Measurements from ENCODE around the gene CCL8.

CCL8 gene

GRCh38 chr17:34368946-34369500 lies 49.8 kb downstream of the CCL8 start:
- DNase-seq = no peak

GRCh38 chr17:34369571-34369970 lies 50.3 kb downstream of the CCL8 start:
- no peak for DNase-seq

- no peak for DNase-seq
Observed at GRCh38 chr17:34370376-34370996, 51.3 kb downstream of the CCL8 start.

GRCh38 chr17:34370997-34371395 lies 51.8 kb downstream of the CCL8 start:
- DNase-seq = no peak

Measured in activated effector memory CD4-positive, alpha-beta T cell treated with anti-CD3 and anti-CD28 coated beads, Interleukin-2, amount 50 U/mL, for 16 hours (primary cell).